ENCODE measurements around the gene AMPD1. TPM values are rescaled to one million over a fixed set of nuclear protein-coding genes. Genes with fewer than 3 reads are reported as not detected.

Gene AMPD1
- total RNA-seq, 1 experiment from 2014 or later = not detected

- Mint-ChIP-seq H3K27me3 (ENCODE audit: low read depth) (no peaks in the 10 kb centered on the region), H3K4me3 (no peak overlapping the region), H3K9me3 (no peaks in the 10 kb centered on the region), H3K27ac (no peak overlapping the region), H3K4me1 (peaks cover 0 to 3% of the 10 kb centered on the region in 2 experiments; a peak in 2 of 4 replicates), H3K36me3 (ENCODE audit: insufficient read depth in 1 of 3, low read depth in 3 of 3) (no peaks in the 10 kb centered on the region)
- Histone ChIP-seq H3K9ac (ENCODE audit: extremely low read depth, insufficient read length, low read length) (no peak overlapping the region), H2BK5ac (ENCODE audit: insufficient read length, low read length) (no peak overlapping the region), H3T11ph (ENCODE audit: low read length) (no peak overlapping the region), H3K23ac (ENCODE audit: insufficient read length, low read depth, low read length) (no peak overlapping the region), H2AK5ac (ENCODE audit: insufficient read length, low read length) (no peak overlapping the region), H3K9me3 (ENCODE audit: control insufficient read depth, low read depth, low read length) (no peaks in the 10 kb centered on the region), H2BK15ac (ENCODE audit: low read depth, low read length) (no peak overlapping the region), H3K4ac (ENCODE audit: low read depth, low read length) (no peak overlapping the region), H3K14ac (ENCODE audit: insufficient read depth, low read length) (no peak overlapping the region), H3K27ac (ENCODE audit: insufficient read length, low read depth, low read length) (no peak overlapping the region), H3K27me3 (ENCODE audit: insufficient read depth, low read length) (no peaks in the 10 kb centered on the region), H3K18ac (ENCODE audit: insufficient read length, low read depth, low read length) (no peak overlapping the region), H3K79me2 (ENCODE audit: insufficient read depth, low read length) (no peaks in the 10 kb centered on the region), H3K23me2 (ENCODE audit: insufficient read length, low read depth, low read length, poor library complexity, severe bottlenecking) (no peaks in the 10 kb centered on the region), H4K20me1 (ENCODE audit: control insufficient read depth, insufficient read depth, insufficient read length) (no peaks in the 10 kb centered on the region), H3K4me1 (ENCODE audit: insufficient read depth, low read length) (no peaks in the 10 kb centered on the region), H4K8ac (replicated peaks; ENCODE audit: insufficient read length, low read depth, low read length) (no peak overlapping the region), H3K4me2 (ENCODE audit: insufficient read depth, insufficient read length, low read length) (no peak overlapping the region), H2AFZ (ENCODE audit: low read length) (no peak overlapping the region), H2BK20ac (ENCODE audit: low read depth, low read length, poor library complexity, severe bottlenecking) (no peak overlapping the region), H3K79me1 (ENCODE audit: insufficient read depth, low read depth, low read length, poor library complexity, severe bottlenecking) (no peaks in the 10 kb centered on the region), H4K5ac (ENCODE audit: insufficient read length, low read depth, low read length) (no peak overlapping the region), H2BK120ac (ENCODE audit: low read depth, low read length, poor library complexity, severe bottlenecking) (no peak overlapping the region), H3K56ac (ENCODE audit: insufficient read length, low read depth, low read length) (no peak overlapping the region), H4K91ac (ENCODE audit: insufficient read length, low read depth, low read length) (no peak overlapping the region), H2BK12ac (ENCODE audit: insufficient read length, low read depth, low read length) (no peak overlapping the region)
- DNase-seq = no peak
- WGBS (ENCODE audit: extremely low coverage, insufficient read length, low lambda C conversion rate) = no CpG with 5 or more reads among the region's 5 CpGs
- TF ChIP-seq, protein P1, sequence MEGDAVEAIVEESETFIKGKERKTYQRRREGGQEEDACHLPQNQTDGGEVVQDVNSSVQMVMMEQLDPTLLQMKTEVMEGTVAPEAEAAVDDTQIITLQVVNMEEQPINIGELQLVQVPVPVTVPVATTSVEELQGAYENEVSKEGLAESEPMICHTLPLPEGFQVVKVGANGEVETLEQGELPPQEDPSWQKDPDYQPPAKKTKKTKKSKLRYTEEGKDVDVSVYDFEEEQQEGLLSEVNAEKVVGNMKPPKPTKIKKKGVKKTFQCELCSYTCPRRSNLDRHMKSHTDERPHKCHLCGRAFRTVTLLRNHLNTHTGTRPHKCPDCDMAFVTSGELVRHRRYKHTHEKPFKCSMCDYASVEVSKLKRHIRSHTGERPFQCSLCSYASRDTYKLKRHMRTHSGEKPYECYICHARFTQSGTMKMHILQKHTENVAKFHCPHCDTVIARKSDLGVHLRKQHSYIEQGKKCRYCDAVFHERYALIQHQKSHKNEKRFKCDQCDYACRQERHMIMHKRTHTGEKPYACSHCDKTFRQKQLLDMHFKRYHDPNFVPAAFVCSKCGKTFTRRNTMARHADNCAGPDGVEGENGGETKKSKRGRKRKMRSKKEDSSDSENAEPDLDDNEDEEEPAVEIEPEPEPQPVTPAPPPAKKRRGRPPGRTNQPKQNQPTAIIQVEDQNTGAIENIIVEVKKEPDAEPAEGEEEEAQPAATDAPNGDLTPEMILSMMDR (conservative IDR thresholded peaks at IDR 0.05) = no peak
Measured at GRCh38 chr1:114623364-114623763, 72.0 kb downstream of the AMPD1 start.

Other genes starting within 250 kb of the AMPD1 start
- gene TRIM33, start 184.3 kb downstream of the AMPD1 start, total RNA-seq (2021) = 53.8 and 53.9 TPM in 2 replicates
- gene BCAS2, start 113.9 kb downstream of the AMPD1 start, total RNA-seq (2021) = 72.1 and 75.3 TPM in 2 replicates
- gene DENND2C, start 25.5 kb downstream of the AMPD1 start, total RNA-seq (2021) = 3.4 and 3.6 TPM in 2 replicates
- gene NRAS, start 21.2 kb upstream of the AMPD1 start, total RNA-seq (2021) = 72.9 and 73.4 TPM in 2 replicates
- 630 and 645 TPM in 2 replicates for gene CSDE1, start 62.4 kb upstream of the AMPD1 start, total RNA-seq (2021)
- gene SIKE1, start 85.1 kb upstream of the AMPD1 start, total RNA-seq (2021) = 75.3 and 75.5 TPM in 2 replicates
- not detected in 2 replicates for gene SYCP1, start 159.3 kb upstream of the AMPD1 start, total RNA-seq (2021)